ENCODE results near the gene TRABD. TPM values are rescaled to one million over a fixed set of nuclear protein-coding genes. Genes with fewer than 3 reads are reported as not detected.

TRABD gene
- total RNA-seq, 2 experiments from 2014 or later, result 115 to 129 TPM

Other genes with a start within 250 kb of the TRABD start
- gene PIM3, start 225.1 kb upstream of the TRABD start, total RNA-seq, result 10 to 100 TPM; 45.1 to 45.7 TPM
- not detected for gene IL17REL, start 173.1 kb upstream of the TRABD start, total RNA-seq
- not detected for gene TTLL8, start 127.6 kb upstream of the TRABD start, total RNA-seq
- 1 to 10 TPM; 8.3 to 9.4 TPM for gene MLC1, start 100.5 kb upstream of the TRABD start, total RNA-seq
- not detected for gene MOV10L1, start 95.9 kb upstream of the TRABD start, total RNA-seq
- under 1 TPM in 1 of 2 experiments, not detected in 1; 0.10 TPM for gene PANX2, start 15.2 kb upstream of the TRABD start, total RNA-seq
- gene SELENOO, start 15.1 kb downstream of the TRABD start, total RNA-seq, result 10 to 100 TPM; 23.6 to 24.4 TPM
- gene TUBGCP6, start 59.1 kb downstream of the TRABD start, total RNA-seq, result 10 to 100 TPM; 53.2 to 58.1 TPM
- gene HDAC10, start 65.4 kb downstream of the TRABD start, total RNA-seq, result 10 to 100 TPM; 71.4 to 75.9 TPM
- 1 to 10 TPM; 4.8 to 5.3 TPM for gene MAPK12, start 75.8 kb downstream of the TRABD start, total RNA-seq
- gene MAPK11, start 84.5 kb downstream of the TRABD start, total RNA-seq, result 10 to 100 TPM; 10.4 to 11.8 TPM
- gene PLXNB2, start 121.7 kb downstream of the TRABD start, total RNA-seq, result 10 to 100 TPM; 48.4 to 49.9 TPM
- gene DENND6B, start 141.1 kb downstream of the TRABD start, total RNA-seq, result 1 to 10 TPM; 6.0 to 7.0 TPM
- gene PPP6R2, start 157.4 kb downstream of the TRABD start, total RNA-seq, result 10 to 100 TPM; 62.1 to 64.9 TPM